Smooth muscle cell (in vitro differentiated cells): ENCODE measurements around the gene GRM7. TPM values are rescaled to one million over a fixed set of nuclear protein-coding genes. Genes with fewer than 3 reads are reported as not detected.

Experiments
- DNase-seq: peaks from one replicate; lab custom pipeline; 2025; ENCODE audit not compliant: unreplicated experiment; lab: John Stamatoyannopoulos, UW
- H2AFZ ChIP-seq: fragments of 200-600 bp; sonication (generic); 2 replicates; pipeline ENCODE4 v1.6.0; 2016; ENCODE audit warnings: antibody characterized with exemption, low read depth, mild to moderate bottlenecking
- H3F3A ChIP-seq: fragments of 200-600 bp; sonication (generic); 2 replicates; pipeline ENCODE4 v1.6.0; 2017; ENCODE audit warnings: antibody characterized with exemption, low read depth
- H3K27ac ChIP-seq: fragments of 200-600 bp; sonication (generic); 2 replicates; pipeline ENCODE4 v1.5.1; 2016; ENCODE audit warnings: low read depth, mild to moderate bottlenecking
- H3K27me3 ChIP-seq: fragments of 200-600 bp; sonication (generic); 2 replicates; pipeline ENCODE4 v1.6.1; 2016; ENCODE audit warnings: low read depth, mild to moderate bottlenecking
- H3K36me3 ChIP-seq: fragments of 200-600 bp; sonication (generic); 2 replicates; pipeline ENCODE4 v1.5.1; 2016; ENCODE audit warnings: low read depth
- H3K4me1 ChIP-seq: fragments of 200-600 bp; sonication (generic); 2 replicates; pipeline ENCODE4 v1.5.1; 2016; ENCODE audit warnings: low read depth
- H3K4me2 ChIP-seq: fragments of 200-600 bp; sonication (generic); 2 replicates; pipeline ENCODE4 v1.6.0; 2016; ENCODE audit warnings: mild to moderate bottlenecking
- H3K4me3 ChIP-seq: fragments of 200-600 bp; sonication (generic); 2 replicates; pipeline ENCODE4 v1.5.1; 2016; ENCODE audit warnings: mild to moderate bottlenecking
- H3K79me2 ChIP-seq: fragments of 200-600 bp; sonication (generic); 2 replicates; pipeline ENCODE4 v1.6.0; 2016; ENCODE audit warnings: low read depth, mild to moderate bottlenecking
- H3K9ac ChIP-seq: fragments of 200-600 bp; sonication (generic); 2 replicates; pipeline ENCODE4 v1.6.0; 2016; ENCODE audit warnings: low read depth
- H3K9me3 ChIP-seq: fragments of 200-600 bp; sonication (generic); replicated peaks from 2 replicates; pipeline ENCODE4 v1.5.1; 2016; ENCODE audit warnings: low read depth
- H4K20me1 ChIP-seq: fragments of 200-600 bp; sonication (generic); 2 replicates; pipeline ENCODE4 v1.6.0; 2016; ENCODE audit warnings: low read depth
- whole genome bisulfite sequencing: methylation state at CpG from one replicate; pipeline ENCODE4 v1.1.7; 2016; ENCODE audit warnings: low lambda C conversion rate; 5-methylcytosine and 5-hydroxymethylcytosine counted together
- polyA plus RNA-seq: library from polyadenylated mRNA; unstranded; fragments of >200 nt; fragmentation: Nextera tagmentation; extraction: Ambion mirVana; gene quantifications from 2 replicates; pipeline ENCODE4 v1.2.1, GENCODE V29; 2016
- total RNA-seq: library from RNA; depleted of rRNA; stranded (reverse); fragments of >200 nt; gene quantifications from 2 replicates; pipeline ENCODE4 v1.2.3, GENCODE V29; 2014
- TF ChIP-seq, protein P1 (sequence below): fragments of 200-600 bp; sonication (generic); IDR thresholded peaks from 2 replicates; pipeline ENCODE4 v1.5.1; 2017; ENCODE audit warnings: borderline replicate concordance, mild to moderate bottlenecking, antibody characterized with exemption; ENCODE audit not compliant: insufficient read depth, poor library complexity, severe bottlenecking

Gene GRM7
- total and polyA plus RNA-seq, 2 experiments from 2014 or later = not detected

DNA sequence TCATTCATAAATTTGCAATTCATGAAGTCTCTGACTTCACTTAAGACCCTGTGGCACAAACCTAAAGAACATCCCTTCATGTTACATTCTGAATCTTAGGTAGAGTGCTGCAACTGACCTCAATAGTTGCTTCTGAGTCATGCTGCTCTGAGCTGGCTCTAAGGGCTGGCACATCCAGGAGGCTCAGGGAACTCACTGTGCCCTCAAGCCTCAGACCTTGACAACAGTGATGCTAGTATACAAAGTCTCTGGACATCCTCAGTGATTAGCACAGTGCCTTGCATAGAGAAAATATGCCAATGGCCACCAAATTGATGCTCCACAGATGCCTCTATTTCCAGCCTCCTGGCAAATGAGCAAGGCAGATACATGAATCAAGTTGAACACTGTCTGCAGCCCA is 899.8 kb downstream of the GRM7 start:
- TF ChIP-seq, protein P1, sequence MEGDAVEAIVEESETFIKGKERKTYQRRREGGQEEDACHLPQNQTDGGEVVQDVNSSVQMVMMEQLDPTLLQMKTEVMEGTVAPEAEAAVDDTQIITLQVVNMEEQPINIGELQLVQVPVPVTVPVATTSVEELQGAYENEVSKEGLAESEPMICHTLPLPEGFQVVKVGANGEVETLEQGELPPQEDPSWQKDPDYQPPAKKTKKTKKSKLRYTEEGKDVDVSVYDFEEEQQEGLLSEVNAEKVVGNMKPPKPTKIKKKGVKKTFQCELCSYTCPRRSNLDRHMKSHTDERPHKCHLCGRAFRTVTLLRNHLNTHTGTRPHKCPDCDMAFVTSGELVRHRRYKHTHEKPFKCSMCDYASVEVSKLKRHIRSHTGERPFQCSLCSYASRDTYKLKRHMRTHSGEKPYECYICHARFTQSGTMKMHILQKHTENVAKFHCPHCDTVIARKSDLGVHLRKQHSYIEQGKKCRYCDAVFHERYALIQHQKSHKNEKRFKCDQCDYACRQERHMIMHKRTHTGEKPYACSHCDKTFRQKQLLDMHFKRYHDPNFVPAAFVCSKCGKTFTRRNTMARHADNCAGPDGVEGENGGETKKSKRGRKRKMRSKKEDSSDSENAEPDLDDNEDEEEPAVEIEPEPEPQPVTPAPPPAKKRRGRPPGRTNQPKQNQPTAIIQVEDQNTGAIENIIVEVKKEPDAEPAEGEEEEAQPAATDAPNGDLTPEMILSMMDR = no peak
- H3K36me3 ChIP-seq = no peaks in the 10 kb centered on the region
- no peak overlapping the region for H3K27ac ChIP-seq
- no peaks in the 10 kb centered on the region for H3F3A ChIP-seq
- no peaks in the 10 kb centered on the region for H3K79me2 ChIP-seq
- H3K27me3 ChIP-seq = no peaks in the 10 kb centered on the region
- no peaks in the 10 kb centered on the region for H4K20me1 ChIP-seq
- no peak for DNase-seq
- H3K9ac ChIP-seq = no peak overlapping the region
- no peaks in the 10 kb centered on the region for H3K4me1 ChIP-seq
- no peaks in the 10 kb centered on the region for H3K9me3 ChIP-seq
- H3K4me2 ChIP-seq = no peak overlapping the region
- H2AFZ ChIP-seq = no peak overlapping the region
- no peak overlapping the region for H3K4me3 ChIP-seq

DNA sequence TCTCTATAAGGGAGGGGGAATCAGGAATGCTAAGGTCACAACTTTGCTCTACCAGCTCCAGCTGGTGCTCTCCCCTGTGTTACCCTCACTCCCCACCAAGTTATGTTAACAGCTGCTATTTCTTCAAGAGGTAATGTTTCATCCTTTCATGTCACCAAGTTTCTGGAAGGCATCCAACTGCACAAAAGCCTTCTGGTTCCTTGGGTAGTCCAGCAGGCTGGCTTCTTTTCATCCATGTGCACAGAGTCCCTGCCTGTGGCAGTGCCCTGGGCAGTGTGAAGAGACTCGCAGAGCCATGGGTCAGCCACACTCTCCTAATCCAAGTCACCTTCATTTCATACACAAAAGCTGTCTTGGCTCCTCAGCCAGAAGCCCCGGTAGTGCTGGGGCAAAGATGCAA is 903.2 kb downstream of the GRM7 start:
- Histone ChIP-seq H3F3A (no peaks in the 10 kb centered on the region), H3K9ac (no peak overlapping the region), H3K27ac (no peak overlapping the region), H3K36me3 (no peaks in the 10 kb centered on the region), H3K79me2 (no peaks in the 10 kb centered on the region), H3K27me3 (no peaks in the 10 kb centered on the region), H3K4me2 (no peak overlapping the region), H4K20me1 (no peaks in the 10 kb centered on the region), H2AFZ (no peak overlapping the region), H3K4me3 (no peak overlapping the region), H3K4me1 (no peaks in the 10 kb centered on the region), H3K9me3 (no peaks in the 10 kb centered on the region)
- TF ChIP-seq, protein P1 = no peak
- no peak for DNase-seq
- 94% methylated on average over 2 of the region's 2 CpGs for WGBS

DNA sequence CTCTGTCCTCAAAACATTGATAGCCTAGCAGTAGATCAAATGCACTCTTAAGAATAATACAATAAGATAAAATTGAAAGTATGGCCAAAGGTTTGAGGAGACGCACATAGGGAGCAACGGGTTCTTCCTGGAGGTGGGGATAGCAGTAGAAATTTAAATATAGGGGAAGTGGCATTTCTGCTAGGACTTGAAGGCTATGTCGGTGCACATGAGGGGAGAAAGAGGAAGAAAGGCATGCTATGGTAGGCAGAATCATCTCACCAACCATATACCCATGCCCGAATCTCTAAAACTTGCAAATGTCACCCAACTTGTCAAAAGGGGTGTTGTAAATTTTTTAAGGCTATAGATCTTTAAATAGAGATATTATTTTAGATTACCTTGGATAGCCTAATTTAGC is 905.6 kb downstream of the GRM7 start:
- no peak for DNase-seq
- WGBS = 97% methylated on average over 4 of the region's 4 CpGs
- no peaks in the 10 kb centered on the region for H3K79me2 ChIP-seq
- H3K27me3 ChIP-seq = no peaks in the 10 kb centered on the region
- H3K4me3 ChIP-seq = no peak overlapping the region
- TF ChIP-seq, protein P1 = no peak
- no peak overlapping the region for H3K27ac ChIP-seq
- no peaks in the 10 kb centered on the region for H4K20me1 ChIP-seq
- no peaks in the 10 kb centered on the region for H3K9me3 ChIP-seq
- H3K9ac ChIP-seq = no peak overlapping the region
- no peaks in the 10 kb centered on the region for H3K4me1 ChIP-seq
- no peaks in the 10 kb centered on the region for H3F3A ChIP-seq
- no peak overlapping the region for H3K4me2 ChIP-seq
- no peak overlapping the region for H2AFZ ChIP-seq
- no peaks in the 10 kb centered on the region for H3K36me3 ChIP-seq

DNA sequence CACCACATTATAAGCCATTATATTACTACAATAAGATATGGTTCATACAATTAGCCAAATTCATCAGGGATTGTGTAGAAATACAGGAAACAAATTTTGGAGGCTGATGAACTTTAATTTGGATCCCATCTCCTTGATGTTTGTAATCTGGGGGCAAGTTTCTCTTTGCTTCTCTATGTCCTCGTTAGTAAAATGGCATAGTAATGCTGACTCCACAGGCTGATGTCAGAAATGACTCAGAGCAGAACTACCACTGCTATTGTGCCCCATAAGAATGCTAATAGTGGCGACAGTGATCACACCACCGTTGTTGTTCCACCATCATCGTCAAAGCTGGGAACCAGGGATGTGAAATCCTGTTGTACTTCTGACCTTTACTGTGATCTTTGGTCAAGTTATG is 918.4 kb downstream of the GRM7 start:
- H3K4me1 ChIP-seq = no peaks in the 10 kb centered on the region
- no peaks in the 10 kb centered on the region for H3K36me3 ChIP-seq
- H3F3A ChIP-seq = no peaks in the 10 kb centered on the region
- H3K27me3 ChIP-seq = no peaks in the 10 kb centered on the region
- H2AFZ ChIP-seq = no peak overlapping the region
- no peaks in the 10 kb centered on the region for H3K79me2 ChIP-seq
- WGBS = 57% methylated on average over 4 of the region's 4 CpGs
- no peak overlapping the region for H3K4me2 ChIP-seq
- TF ChIP-seq, protein P1 = no peak
- no peak overlapping the region for H3K4me3 ChIP-seq
- no peak overlapping the region for H3K27ac ChIP-seq
- no peaks in the 10 kb centered on the region for H4K20me1 ChIP-seq
- H3K9ac ChIP-seq = no peak overlapping the region
- no peak for DNase-seq
- no peaks in the 10 kb centered on the region for H3K9me3 ChIP-seq
